Measurements from ENCODE around the gene CPT2. TPM values are rescaled to one million over a fixed set of nuclear protein-coding genes. Genes with fewer than 3 reads are reported as not detected.

The CPT2 gene
- total RNA-seq, 1 experiment from 2014 or later: 25.1 TPM

DNA sequence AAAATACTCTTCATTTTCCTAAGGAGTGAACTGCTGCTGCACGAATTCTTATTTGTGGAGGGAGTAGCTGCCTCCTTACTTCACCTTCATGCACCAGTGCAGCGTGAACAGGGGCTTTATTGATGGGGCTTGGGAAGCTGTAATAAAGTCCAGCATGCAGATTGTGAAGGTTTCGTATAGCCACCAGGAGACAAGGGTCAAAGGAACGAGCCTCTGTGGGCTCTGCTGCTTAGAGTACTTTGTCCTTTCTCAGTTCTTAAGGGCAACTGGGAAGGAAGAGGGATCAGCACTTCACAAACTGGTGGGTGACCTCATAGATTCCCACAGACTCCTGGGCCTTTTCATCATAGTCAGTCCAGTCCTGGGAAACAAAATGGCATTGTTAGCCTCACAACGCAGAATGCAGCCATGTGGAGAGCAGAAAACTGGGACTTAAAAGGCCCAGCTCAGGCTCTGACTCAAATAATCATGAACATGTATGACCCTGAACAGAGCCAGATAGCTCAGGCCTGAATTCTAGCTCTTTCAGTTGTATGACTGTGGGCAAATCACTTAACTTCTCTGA, 17.8 kb downstream of the CPT2 start:
- no peak for DNase-seq (ENCODE audit: low spot score)

GRCh38 chr1:53218201-53218600, 21.6 kb downstream of the CPT2 start:
- DNase-seq (ENCODE audit: low spot score): no peak

- DNase-seq (ENCODE audit: low spot score): no peak
Observed at GRCh38 chr1:53219711-53220110, 23.1 kb downstream of the CPT2 start.

DNA sequence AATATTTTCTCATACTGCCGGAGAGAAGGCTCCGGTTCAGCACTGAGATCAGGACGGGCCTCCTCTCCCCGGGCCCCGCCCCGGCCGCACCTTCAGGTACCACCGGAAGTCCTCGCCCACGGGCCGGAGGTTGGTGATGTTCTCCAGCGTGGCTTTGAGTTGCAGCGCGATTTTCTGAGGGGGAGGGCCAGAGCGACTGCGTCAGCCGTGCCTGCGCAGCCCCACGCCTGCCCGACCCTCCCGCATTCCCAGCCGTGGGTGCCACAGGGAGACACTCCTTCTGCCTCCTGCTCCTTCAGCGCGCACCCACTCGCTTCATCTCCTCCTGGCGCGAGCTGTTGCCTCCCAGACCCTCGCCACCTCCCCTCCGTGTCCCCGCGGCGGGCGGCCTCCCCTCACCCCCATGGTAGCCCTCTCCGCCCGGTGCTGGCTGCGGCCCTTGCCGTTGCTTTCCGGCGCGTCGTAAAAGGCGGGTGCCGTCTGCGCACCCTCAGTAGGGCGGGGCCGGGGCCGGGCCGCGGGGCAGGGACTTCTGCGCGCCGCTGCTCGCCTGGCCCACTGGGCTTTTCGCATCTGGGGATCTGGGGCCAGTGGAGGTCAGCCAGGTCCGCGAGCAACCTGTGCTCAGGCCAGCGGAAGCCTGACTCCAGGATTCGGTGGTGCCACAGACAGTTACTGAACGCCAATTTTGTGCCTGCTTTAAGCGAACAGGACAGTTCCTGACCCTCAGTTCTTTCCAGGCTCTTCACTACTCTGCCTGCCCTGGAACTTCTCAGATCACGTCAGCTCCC, 23.7 kb downstream of the CPT2 start, which contains the start of gene CZIB:
Gene CZIB (minus strand): TSS at position 464 of the 791 bp plus-strand sequence. CDS start 59 bp downstream, at position 405.
- DNase-seq (ENCODE audit: low spot score): peak; percentile 93

- no peak for DNase-seq (ENCODE audit: low spot score)
Observed at GRCh38 chr1:53220962-53221286, 24.3 kb downstream of the CPT2 start.

DNA sequence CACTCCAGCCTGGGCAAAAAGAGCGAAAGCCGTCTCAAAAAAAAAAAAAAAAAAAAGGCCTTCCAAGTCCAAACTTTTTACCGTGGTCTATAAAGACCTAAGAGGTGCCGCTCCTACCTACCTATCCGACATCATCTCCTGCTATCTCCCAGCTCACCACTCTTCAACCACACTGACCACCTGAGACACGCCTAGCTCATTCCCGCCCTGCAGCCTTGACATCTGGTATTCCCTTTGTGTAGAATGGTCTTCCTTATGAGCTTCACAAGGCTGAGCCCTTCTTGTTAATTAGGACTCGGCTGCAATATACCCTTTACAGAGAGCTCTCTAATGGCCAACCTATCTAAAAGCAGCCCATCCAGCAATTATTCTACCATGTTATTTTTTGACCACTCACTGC, 41.0 kb downstream of the CPT2 start:
- DNase-seq (ENCODE audit: low spot score): peak; percentile 19

DNA sequence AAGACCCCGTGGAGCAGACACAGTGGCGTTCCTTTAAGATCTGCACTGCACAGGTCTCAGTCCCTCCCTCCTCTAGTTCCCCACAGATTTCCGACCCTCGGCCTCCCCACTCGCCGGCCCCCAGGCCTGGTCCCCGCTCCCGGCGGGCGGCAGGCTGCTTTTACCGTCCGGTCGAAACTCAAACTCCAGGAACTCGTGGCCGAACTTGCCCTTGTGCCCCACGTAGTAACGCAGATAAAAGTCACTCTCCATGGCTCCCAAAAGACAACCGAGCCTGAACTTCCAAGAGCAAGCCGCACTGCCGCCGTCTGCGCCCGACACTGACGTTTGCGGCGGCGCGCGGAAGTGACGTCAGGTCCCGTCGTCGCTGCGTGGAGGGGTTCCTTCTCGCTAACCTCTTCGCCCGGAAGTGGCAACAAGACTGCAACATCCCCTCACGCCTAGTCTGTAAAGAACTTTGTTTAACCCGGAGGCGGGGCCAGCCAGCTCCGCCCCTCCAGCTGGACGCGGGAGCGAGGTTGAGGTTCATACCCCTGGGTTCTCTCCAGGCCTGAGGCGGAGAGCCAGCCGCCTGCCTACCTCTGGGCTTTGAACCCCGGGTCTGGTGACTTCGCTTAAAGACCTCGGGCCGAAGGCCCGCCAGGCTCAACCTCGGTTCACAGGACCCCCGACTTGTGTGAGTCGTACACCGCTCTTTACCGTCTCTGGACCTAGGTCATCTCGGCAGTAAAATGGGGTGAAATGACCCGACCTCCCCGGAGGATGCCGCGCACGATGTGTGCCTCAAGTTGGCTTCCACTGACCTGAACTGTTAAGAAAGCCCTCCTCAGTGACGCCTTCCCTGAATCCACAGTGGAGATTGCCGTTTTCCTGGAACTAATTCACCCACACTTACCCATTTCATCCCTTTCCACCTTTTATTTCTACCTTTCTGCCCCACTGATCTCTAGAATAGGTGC, 41.9 kb downstream of the CPT2 start, which contains the start of gene MAGOH:
Gene MAGOH (minus strand): TSS at position 322 of the 959 bp plus-strand sequence. CDS start 70 bp downstream, at position 252.
- peak; percentile 93 for DNase-seq (ENCODE audit: low spot score)

GRCh38 chr1:53241828-53242227, 45.2 kb downstream of the CPT2 start:
- DNase-seq (ENCODE audit: low spot score): no peak

GRCh38 chr1:53242381-53242780, 45.8 kb downstream of the CPT2 start:
- no peak for DNase-seq (ENCODE audit: low spot score)

DNA sequence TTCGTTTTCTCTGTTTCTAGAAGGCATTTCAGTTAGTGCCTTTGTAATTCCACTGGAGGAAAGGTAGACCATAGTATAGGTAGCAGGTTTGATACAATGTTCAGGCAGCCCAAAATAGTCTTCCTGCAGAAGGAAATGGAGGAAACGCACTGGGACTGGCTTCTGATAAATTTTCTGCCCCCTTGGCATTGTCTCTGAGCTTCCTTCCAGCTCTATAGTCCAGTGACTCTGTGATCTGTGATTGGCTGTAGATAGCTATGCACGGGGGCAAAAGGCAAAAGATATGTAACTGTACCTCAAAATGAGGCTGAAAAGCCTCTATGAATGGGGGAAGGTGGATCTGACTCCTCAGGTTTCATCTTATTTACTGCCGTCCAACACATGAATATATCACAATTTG, 47.5 kb downstream of the CPT2 start:
- DNase-seq (ENCODE audit: low spot score): no peak

- no peak for DNase-seq (ENCODE audit: low spot score)
Observed at GRCh38 chr1:53246261-53247134, 49.9 kb downstream of the CPT2 start.

DNA sequence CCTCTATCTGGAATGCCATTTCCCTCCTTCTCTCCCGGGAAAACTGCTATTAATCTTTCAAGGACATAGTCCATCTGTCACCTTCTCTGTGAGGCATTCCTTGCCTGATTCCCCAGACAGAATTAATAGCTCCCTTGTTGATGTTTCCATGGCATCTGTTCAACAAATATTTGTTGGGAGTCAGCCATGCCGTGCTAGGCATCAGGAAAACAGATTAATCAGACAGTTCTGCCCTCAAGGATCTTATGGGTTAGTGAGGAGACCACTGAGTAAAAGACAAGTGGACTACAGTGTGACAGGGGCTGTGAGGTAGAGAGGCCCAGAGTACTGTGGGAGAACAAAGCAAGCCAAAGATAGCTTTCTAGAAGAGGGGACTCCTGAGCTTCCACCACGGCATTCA, 53.1 kb downstream of the CPT2 start:
- no peak for DNase-seq (ENCODE audit: low spot score)

DNA sequence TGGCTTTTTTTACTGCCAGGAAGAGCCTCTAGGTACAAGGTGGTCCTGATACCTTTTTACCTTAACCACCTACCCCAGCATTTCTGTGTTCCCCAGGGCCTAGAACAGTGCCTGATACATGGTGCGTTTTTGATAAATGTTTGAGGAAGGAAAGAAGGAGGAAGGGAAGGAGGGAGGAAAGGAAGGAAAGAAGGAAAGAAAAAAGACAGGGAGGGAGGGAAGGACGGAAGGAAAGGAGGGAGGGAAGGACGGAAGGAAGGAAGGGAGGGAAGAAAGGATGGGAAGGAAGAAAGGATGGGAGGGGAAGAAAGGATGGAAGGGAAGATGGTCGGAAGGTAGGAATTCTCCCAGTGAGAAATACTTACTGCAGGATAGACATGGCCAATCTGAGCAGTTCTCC, 53.7 kb downstream of the CPT2 start:
- DNase-seq (ENCODE audit: low spot score): no peak

- DNase-seq (ENCODE audit: low spot score): no peak
Observed at GRCh38 chr1:53254011-53254640, 57.5 kb downstream of the CPT2 start.

- no peak for DNase-seq (ENCODE audit: low spot score)
Observed at GRCh38 chr1:53255031-53255430, 58.4 kb downstream of the CPT2 start.

DNA sequence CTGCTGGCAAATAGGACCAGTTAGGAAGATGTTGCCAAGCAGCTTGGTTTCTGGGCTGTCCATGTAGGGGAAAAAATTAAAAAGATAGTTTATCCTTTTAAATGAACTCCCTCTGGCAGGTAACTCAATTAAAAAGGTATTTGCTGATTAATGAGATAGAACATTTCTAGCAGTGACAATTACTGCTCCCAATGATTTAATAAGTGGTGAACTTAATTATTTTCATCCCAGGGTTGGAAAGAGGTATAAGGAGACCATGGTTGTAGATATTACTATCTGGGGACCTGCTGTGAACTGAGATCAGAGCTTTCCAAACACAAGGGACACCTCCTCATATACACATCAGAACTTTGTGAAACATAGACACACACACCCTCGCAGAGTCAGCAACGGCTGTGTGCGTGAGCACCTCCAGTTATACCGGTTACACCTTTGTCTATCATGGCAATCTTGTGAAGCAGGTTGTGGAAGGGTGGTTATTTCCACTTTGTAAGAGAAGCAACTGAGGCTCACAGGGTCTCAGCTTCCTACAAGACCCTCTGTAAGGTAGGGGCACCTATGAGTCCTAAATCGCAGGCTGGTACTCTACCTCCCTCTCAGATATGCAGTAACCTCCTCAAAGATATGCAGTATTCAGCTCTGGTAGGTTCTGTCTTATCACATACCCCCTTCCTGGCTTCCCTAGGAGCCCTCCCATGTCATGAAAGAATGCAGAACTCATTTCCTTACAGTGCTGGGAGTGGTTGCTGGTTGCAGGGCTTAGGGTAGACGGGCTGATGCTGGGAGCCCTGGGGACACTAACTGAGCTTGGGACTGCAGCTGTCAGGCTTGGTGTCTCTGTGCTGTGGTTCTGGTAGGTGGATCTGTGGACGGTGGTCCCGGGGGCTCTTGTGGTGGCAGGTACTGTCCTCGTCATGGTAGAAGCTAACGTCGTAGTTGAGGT, 60.2 kb downstream of the CPT2 start:
- no peak for DNase-seq (ENCODE audit: low spot score)

DNA sequence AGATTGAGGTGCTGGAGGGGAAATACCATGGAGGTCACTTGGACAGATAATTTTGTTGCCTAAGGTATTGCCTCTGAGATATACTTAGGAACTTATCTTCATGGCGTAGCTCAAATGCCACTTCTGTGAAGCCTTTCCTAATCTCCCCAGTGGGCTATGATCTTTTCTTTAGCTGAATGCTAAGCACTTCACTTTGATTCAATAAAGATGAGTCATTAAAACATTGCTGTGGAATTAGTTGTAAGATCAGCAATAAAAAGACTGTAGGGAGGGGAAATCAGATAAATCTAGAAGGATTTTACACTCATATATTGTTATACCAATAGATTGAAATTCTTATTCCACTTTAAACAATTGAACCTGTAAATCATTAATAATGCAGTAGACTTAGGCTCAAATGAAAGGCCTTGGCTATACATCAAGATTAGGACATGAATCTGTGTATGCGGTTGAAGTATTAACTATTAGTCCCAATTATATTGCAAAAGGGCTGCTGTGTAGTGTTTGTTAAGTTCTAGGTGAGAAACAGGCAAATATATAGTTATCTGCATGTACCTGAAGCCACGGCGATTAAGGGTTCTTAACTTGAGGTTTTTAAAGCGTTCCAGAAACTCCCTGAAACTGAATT, 60.9 kb downstream of the CPT2 start:
- DNase-seq (ENCODE audit: low spot score): no peak

- no peak for DNase-seq (ENCODE audit: low spot score)
Observed at GRCh38 chr1:53258216-53258615, 61.6 kb downstream of the CPT2 start.

DNA sequence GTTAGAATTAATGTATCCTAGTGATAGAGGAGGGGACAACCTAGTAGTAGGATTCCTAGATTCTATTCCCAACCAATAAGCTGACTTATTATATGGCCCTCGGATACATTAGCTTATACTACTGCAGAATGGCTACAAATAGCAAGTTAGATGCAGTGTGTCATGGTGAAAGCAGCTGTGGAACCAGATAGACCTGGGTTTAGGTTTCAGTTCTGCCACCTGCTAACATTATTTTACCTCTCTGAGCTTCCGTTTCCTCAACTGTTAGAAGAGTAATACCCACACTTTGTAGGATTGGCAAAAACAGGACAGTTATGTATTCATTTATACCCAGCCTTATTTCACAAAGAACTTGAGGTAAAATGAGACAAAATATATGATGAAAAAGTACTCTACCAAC, 63.3 kb downstream of the CPT2 start:
- DNase-seq (ENCODE audit: low spot score): no peak

Measured in HT-29 (cell line).